WTC11 (cell line): ENCODE data around the gene SMOC2. TPM values are rescaled to one million over a fixed set of nuclear protein-coding genes. Genes with fewer than 3 reads are reported as not detected.
A peak's percentile ranks its signal among the peaks of the same experiment; 100 is the strongest.

Experiments used
- ATAC-seq: fragments of 200-7000 bp; cut with Tn5 transposase; 2 replicates; pipeline ENCODE4 v1.10.0; 2021; ENCODE audit warnings: mild to moderate bottlenecking, moderate library complexity
- CTCF ChIA-PET: fragments of 300-600 bp; sonication (Branson Sonifier 250); formaldehyde crosslinking; loops from one replicate; lab custom pipeline; 2021; ENCODE audit warnings: antibody characterized with exemption; lab: Charles Lee
- POLR2A ChIA-PET: fragments of 350-600 bp; sonication (Branson Sonifier 250); formaldehyde crosslinking; loops from one replicate; lab custom pipeline; 2021; ENCODE audit warnings: antibody characterized with exemption; lab: Charles Lee
- DNase-seq: peaks from one replicate; pipeline ENCODE4 v3.0.0; 2021; ENCODE audit warnings: low spot score
- H3K27ac Mint-ChIP-seq: 2 replicates; pipeline ENCODE4 v1.8.0; 2021; ENCODE audit warnings: mixed read lengths
- H3K27me3 Mint-ChIP-seq: 2 replicates; pipeline ENCODE4 v1.8.0; 2021; ENCODE audit warnings: low read depth, mild to moderate bottlenecking, moderate library complexity, mixed read lengths
- H3K36me3 Mint-ChIP-seq: 2 replicates; pipeline ENCODE4 v1.8.0; 2021; ENCODE audit warnings: mixed read lengths
- H3K4me1 Mint-ChIP-seq: 2 replicates; pipeline ENCODE4 v1.8.0; 2022; ENCODE audit warnings: mixed read lengths
- H3K4me3 Mint-ChIP-seq: 2 replicates; pipeline ENCODE4 v1.8.0; 2021; ENCODE audit warnings: mild to moderate bottlenecking, moderate library complexity, mixed read lengths
- H3K9me3 Mint-ChIP-seq: 2 replicates; pipeline ENCODE4 v1.8.0; 2021; ENCODE audit warnings: mixed read lengths
- ATF1 ChIP-seq: sonication (generic); formaldehyde crosslinking; IDR thresholded peaks from 2 replicates; pipeline ENCODE4 v1.8.1; 2023; ENCODE audit warnings: mild to moderate bottlenecking, moderate library complexity, missing genetic modification reagents
- CREM ChIP-seq: sonication (generic); formaldehyde crosslinking; IDR thresholded peaks from 2 replicates; pipeline ENCODE4 v1.8.1; 2022; ENCODE audit warnings: mild to moderate bottlenecking, missing genetic modification reagents, moderate library complexity
- ETV6 ChIP-seq: sonication (generic); formaldehyde crosslinking; IDR thresholded peaks from 2 replicates; pipeline ENCODE4 v1.8.1; 2022; ENCODE audit warnings: mild to moderate bottlenecking, missing genetic modification reagents
- NFYB ChIP-seq: sonication (generic); formaldehyde crosslinking; conservative IDR thresholded peaks from 2 replicates; pipeline ENCODE4 v1.8.0; 2022; ENCODE audit warnings: low read depth, missing genetic modification reagents
- SOX15 ChIP-seq: fragments of 250-450 bp; sonication (Bioruptor Pico); IDR thresholded peaks from 2 replicates; pipeline ENCODE4 v1.9.0; 2021; ENCODE audit warnings: mild to moderate bottlenecking
- TEAD1 ChIP-seq: sonication (generic); formaldehyde crosslinking; IDR thresholded peaks from 2 replicates; pipeline ENCODE4 v1.8.0; 2022; ENCODE audit warnings: mild to moderate bottlenecking, missing genetic modification reagents
- ZBTB21 ChIP-seq: sonication (generic); formaldehyde crosslinking; IDR thresholded peaks from 2 replicates; pipeline ENCODE4 v1.8.1; 2023; ENCODE audit warnings: mild to moderate bottlenecking, missing genetic modification reagents, borderline replicate concordance
- ZNF121 ChIP-seq: sonication (generic); formaldehyde crosslinking; IDR thresholded peaks from 2 replicates; pipeline ENCODE4 v1.8.0; 2023; ENCODE audit warnings: missing genetic modification reagents
- ZNF263 ChIP-seq: sonication (generic); formaldehyde crosslinking; IDR thresholded peaks from 2 replicates; pipeline ENCODE4 v1.8.1; 2022; ENCODE audit warnings: low read depth, mild to moderate bottlenecking, moderate library complexity, missing genetic modification reagents
- ZNF423 ChIP-seq: fragments of 250-450 bp; sonication (Bioruptor Pico); IDR thresholded peaks from 2 replicates; pipeline ENCODE4 v2.1.2; 2022; ENCODE audit warnings: mild to moderate bottlenecking, moderate library complexity
- ZNF671 ChIP-seq: fragments of 250-450 bp; sonication (Bioruptor Pico); IDR thresholded peaks from 2 replicates; pipeline ENCODE4 v1.8.0; 2021; ENCODE audit warnings: mild to moderate bottlenecking
- total RNA-seq: library from RNA; stranded (reverse); gene quantifications from 3 replicates; pipeline ENCODE4 v1.2.3, GENCODE V29; 2021
- TF ChIP-seq, protein P1 (sequence below): fragments of 250-450 bp; sonication (Bioruptor Pico); IDR thresholded peaks from 2 replicates; pipeline ENCODE4 v1.9.0; 2021; ENCODE audit warnings: mild to moderate bottlenecking
- TF ChIP-seq, protein P2 (sequence below): fragments of 250-450 bp; sonication (Bioruptor Pico); IDR thresholded peaks from 2 replicates; pipeline ENCODE4 v1.9.0; 2021; ENCODE audit warnings: mild to moderate bottlenecking, borderline replicate concordance
- TF ChIP-seq, protein P3 (sequence below): sonication (generic); formaldehyde crosslinking; IDR thresholded peaks from 2 replicates; pipeline ENCODE4 v1.8.0; 2023; ENCODE audit warnings: mild to moderate bottlenecking, missing genetic modification reagents

SMOC2 gene
- total RNA-seq, 1 experiment from 2014 or later, result 3.9 TPM

DNA sequence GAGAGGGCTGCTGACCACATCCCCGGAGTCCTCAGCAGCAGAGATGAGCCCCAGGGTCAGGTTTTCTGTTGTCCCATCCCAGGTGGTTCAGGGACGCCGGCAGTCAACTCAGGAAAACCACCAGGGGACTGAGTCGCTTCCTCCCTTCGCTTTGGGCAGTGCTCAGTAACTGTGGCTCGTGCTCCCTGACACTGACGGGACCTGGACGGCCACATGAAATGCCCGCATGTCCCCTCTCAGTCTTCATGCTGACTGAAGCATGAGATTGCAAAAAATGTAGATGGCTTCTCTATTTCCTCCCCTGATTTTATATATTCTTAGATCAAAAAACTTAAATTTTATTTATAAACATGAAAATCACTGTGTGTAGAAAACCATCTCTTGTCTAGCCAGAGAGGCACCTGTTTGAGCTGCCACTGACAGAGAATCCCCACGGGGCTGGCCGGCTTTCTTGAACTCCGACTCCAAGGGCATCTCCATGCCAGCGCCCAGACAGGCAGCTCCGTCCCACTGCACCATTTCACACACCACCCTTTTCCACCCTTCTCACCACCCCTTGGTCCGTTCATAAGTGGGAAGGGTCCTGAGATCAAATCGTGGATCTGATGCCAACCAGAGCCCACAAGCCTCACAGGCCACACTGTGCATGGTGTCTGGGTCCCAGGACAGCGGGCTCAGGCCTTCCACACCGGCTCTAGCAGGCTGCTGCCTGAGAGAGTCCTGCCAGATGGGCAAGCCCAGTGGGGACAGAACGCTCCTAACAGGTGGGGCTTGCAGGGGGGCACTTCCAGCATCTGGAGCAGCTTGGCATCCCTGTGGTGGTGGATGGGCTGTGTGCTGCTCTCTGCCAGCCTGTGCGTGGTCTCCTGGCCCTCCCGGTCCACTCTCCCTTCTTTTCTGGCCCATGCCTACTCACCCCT, 98.2 kb downstream of the SMOC2 start:
- Mint-ChIP-seq H3K4me1 (peaks cover 37% of the 10 kb centered on the region), H3K27ac (no peak overlapping the region), H3K4me3 (no peak overlapping the region), H3K36me3 (no peaks in the 10 kb centered on the region), H3K9me3 (no peaks in the 10 kb centered on the region), H3K27me3 (no peaks in the 10 kb centered on the region)
- POLR2A ChIA-PET, result no interaction called here
- CTCF ChIA-PET, result interaction anchor here (3.5 kb wide), 1 partner anchor 88 kb away, joined by 16 read pairs; no protein-coding TSS in a partner anchor
- ATAC-seq, result no peak
- DNase-seq, result no peak
- TF ChIP-seq SOX15 (CRISPR knock-in tag), result no peak
- TF ChIP-seq, protein P1, sequence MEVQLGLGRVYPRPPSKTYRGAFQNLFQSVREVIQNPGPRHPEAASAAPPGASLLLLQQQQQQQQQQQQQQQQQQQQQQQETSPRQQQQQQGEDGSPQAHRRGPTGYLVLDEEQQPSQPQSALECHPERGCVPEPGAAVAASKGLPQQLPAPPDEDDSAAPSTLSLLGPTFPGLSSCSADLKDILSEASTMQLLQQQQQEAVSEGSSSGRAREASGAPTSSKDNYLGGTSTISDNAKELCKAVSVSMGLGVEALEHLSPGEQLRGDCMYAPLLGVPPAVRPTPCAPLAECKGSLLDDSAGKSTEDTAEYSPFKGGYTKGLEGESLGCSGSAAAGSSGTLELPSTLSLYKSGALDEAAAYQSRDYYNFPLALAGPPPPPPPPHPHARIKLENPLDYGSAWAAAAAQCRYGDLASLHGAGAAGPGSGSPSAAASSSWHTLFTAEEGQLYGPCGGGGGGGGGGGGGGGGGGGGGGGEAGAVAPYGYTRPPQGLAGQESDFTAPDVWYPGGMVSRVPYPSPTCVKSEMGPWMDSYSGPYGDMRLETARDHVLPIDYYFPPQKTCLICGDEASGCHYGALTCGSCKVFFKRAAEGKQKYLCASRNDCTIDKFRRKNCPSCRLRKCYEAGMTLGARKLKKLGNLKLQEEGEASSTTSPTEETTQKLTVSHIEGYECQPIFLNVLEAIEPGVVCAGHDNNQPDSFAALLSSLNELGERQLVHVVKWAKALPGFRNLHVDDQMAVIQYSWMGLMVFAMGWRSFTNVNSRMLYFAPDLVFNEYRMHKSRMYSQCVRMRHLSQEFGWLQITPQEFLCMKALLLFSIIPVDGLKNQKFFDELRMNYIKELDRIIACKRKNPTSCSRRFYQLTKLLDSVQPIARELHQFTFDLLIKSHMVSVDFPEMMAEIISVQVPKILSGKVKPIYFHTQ (CRISPR knock-in tag), result no peak
- TF ChIP-seq TEAD1 (CRISPR knock-in tag), result no peak
- TF ChIP-seq, protein P2, sequence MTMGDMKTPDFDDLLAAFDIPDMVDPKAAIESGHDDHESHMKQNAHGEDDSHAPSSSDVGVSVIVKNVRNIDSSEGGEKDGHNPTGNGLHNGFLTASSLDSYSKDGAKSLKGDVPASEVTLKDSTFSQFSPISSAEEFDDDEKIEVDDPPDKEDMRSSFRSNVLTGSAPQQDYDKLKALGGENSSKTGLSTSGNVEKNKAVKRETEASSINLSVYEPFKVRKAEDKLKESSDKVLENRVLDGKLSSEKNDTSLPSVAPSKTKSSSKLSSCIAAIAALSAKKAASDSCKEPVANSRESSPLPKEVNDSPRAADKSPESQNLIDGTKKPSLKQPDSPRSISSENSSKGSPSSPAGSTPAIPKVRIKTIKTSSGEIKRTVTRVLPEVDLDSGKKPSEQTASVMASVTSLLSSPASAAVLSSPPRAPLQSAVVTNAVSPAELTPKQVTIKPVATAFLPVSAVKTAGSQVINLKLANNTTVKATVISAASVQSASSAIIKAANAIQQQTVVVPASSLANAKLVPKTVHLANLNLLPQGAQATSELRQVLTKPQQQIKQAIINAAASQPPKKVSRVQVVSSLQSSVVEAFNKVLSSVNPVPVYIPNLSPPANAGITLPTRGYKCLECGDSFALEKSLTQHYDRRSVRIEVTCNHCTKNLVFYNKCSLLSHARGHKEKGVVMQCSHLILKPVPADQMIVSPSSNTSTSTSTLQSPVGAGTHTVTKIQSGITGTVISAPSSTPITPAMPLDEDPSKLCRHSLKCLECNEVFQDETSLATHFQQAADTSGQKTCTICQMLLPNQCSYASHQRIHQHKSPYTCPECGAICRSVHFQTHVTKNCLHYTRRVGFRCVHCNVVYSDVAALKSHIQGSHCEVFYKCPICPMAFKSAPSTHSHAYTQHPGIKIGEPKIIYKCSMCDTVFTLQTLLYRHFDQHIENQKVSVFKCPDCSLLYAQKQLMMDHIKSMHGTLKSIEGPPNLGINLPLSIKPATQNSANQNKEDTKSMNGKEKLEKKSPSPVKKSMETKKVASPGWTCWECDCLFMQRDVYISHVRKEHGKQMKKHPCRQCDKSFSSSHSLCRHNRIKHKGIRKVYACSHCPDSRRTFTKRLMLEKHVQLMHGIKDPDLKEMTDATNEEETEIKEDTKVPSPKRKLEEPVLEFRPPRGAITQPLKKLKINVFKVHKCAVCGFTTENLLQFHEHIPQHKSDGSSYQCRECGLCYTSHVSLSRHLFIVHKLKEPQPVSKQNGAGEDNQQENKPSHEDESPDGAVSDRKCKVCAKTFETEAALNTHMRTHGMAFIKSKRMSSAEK, result no peak
- no peak for TF ChIP-seq ZNF671
- 0 out of 2 replicates have a peak, but pooled peaks have one; percentile 23 for TF ChIP-seq ZNF263 (CRISPR knock-in tag)
- TF ChIP-seq, all 79 proteins: peak for 1

DNA sequence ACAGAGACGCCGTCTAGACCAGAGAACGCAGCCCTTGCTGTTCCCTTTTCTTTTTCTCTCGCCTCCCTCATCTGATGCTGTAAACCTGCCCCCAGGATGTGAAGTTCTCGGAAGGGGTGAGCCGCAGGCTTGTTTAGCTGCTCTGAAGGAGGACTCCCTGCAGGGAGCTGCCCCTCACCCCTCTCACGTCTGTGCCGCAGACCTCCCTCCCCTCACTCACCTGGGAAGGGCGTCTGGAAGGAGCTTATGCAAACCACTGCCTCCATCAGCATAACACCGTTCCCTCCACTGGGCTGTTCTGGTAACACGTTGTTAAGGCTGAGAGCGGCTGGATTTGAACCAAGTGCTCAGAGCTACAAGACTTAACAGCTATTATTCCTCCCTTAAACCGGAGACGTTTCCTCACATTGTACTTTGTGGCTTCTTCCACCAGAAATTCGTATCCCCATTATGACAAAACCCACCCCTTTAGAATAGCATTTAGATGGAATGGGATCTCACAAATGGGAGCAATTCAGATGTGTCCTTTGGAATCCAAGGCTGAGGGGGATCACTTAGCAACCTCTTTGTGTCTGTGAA, 99.8 kb downstream of the SMOC2 start:
- Mint-ChIP-seq H3K4me3 (no peak overlapping the region; the same call in 1 of the 2 replicates), H3K9me3 (no peaks in the 10 kb centered on the region), H3K27ac (peak overlapping the region; percentile 73), H3K27me3 (no peaks in the 10 kb centered on the region), H3K4me1 (peaks cover 37% of the 10 kb centered on the region), H3K36me3 (no peaks in the 10 kb centered on the region)
- CTCF ChIA-PET, result interaction anchor here (0.7 to 3.5 kb wide), 4 partner anchors 23 to 352 kb away, joined by 3 to 16 read pairs (median 6); no protein-coding TSS in a partner anchor
- DNase-seq (peak; percentile 67), ATAC-seq (peak; percentile 88)
- POLR2A ChIA-PET, result interaction anchor here (0.5 kb wide), 1 partner anchor 167 kb away, joined by 3 read pairs; no protein-coding TSS in a partner anchor
- TF ChIP-seq NFYB (CRISPR knock-in tag) (no peak), ETV6 (peak; percentile 47; the same call in 1 of the 2 replicates), CREM (no peak), ZNF121 (CRISPR knock-in tag) (peak; percentile 7; the same call in 1 of the 2 replicates), ZBTB21 (CRISPR knock-in tag) (0 out of 2 replicates have a peak, but pooled peaks have one; percentile 50), ZNF423 (CRISPR knock-in tag) (peak; percentile 72), ATF1 (no peak)
- TF ChIP-seq, protein P3, sequence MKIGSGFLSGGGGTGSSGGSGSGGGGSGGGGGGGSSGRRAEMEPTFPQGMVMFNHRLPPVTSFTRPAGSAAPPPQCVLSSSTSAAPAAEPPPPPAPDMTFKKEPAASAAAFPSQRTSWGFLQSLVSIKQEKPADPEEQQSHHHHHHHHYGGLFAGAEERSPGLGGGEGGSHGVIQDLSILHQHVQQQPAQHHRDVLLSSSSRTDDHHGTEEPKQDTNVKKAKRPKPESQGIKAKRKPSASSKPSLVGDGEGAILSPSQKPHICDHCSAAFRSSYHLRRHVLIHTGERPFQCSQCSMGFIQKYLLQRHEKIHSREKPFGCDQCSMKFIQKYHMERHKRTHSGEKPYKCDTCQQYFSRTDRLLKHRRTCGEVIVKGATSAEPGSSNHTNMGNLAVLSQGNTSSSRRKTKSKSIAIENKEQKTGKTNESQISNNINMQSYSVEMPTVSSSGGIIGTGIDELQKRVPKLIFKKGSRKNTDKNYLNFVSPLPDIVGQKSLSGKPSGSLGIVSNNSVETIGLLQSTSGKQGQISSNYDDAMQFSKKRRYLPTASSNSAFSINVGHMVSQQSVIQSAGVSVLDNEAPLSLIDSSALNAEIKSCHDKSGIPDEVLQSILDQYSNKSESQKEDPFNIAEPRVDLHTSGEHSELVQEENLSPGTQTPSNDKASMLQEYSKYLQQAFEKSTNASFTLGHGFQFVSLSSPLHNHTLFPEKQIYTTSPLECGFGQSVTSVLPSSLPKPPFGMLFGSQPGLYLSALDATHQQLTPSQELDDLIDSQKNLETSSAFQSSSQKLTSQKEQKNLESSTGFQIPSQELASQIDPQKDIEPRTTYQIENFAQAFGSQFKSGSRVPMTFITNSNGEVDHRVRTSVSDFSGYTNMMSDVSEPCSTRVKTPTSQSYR (CRISPR knock-in tag), result 0 out of 2 replicates have a peak, but pooled peaks have one; percentile 28
